Ovary (tissue), 3 donors: ENCODE data around the gene HERPUD1.

Experiments
- POLR2A ChIP-seq: fragments of 450-650 bp; IDR thresholded peaks from one replicate; pipeline ENCODE4 v1.6.1; 2017; ENCODE audit warnings: antibody characterized with exemption, mild to moderate bottlenecking, moderate library complexity
- TF ChIP-seq, protein P1 (sequence below), 3 donors: fragments of 450-650 bp in 2 of 3; fragments of 200-600 bp in 1 of 3; IDR thresholded peaks; one replicate each; pipeline versions ENCODE4 v1.5.1 to v1.8.0; 2016 to 2022; ENCODE audit warnings: antibody characterized with exemption in 3 of 3, mild to moderate bottlenecking in 1 of 3
- donor health status: DM: no; HTN: no; CAD: no.

- TF ChIP-seq, protein P1, sequence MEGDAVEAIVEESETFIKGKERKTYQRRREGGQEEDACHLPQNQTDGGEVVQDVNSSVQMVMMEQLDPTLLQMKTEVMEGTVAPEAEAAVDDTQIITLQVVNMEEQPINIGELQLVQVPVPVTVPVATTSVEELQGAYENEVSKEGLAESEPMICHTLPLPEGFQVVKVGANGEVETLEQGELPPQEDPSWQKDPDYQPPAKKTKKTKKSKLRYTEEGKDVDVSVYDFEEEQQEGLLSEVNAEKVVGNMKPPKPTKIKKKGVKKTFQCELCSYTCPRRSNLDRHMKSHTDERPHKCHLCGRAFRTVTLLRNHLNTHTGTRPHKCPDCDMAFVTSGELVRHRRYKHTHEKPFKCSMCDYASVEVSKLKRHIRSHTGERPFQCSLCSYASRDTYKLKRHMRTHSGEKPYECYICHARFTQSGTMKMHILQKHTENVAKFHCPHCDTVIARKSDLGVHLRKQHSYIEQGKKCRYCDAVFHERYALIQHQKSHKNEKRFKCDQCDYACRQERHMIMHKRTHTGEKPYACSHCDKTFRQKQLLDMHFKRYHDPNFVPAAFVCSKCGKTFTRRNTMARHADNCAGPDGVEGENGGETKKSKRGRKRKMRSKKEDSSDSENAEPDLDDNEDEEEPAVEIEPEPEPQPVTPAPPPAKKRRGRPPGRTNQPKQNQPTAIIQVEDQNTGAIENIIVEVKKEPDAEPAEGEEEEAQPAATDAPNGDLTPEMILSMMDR (IDR thresholded peaks at IDR 0.05), result no peak
- TF ChIP-seq POLR2A, result no peak
Observed at GRCh38 chr16:56993204-56993603, 61.3 kb downstream of the HERPUD1 start.
